HT-29 (cell line): ENCODE measurements around the gene BMP7. TPM values are rescaled to one million over a fixed set of nuclear protein-coding genes. Genes with fewer than 3 reads are reported as not detected.
"Not testable (repeated sequence)": the region's sequence is repeated elsewhere in the genome, so short reads cannot be mapped to it uniquely, and the experiment has no call there.

Experiments used
- DNase-seq: peaks from one replicate; pipeline ENCODE4 v3.0.0-alpha.2; 2015; ENCODE audit warnings: low spot score
- total RNA-seq: library from RNA; depleted of rRNA; stranded (reverse); fragments of >200 nt; shearing (Covaris generic); gene quantifications from 2 replicates; pipeline ENCODE4 v1.2.3, GENCODE V29; 2014

BMP7 gene
- total RNA-seq, 1 experiment from 2014 or later = not detected

- DNase-seq = no peak
These were observed 93.4 kb downstream of the BMP7 start for GRCh38 chr20:57173041-57173440.

DNA sequence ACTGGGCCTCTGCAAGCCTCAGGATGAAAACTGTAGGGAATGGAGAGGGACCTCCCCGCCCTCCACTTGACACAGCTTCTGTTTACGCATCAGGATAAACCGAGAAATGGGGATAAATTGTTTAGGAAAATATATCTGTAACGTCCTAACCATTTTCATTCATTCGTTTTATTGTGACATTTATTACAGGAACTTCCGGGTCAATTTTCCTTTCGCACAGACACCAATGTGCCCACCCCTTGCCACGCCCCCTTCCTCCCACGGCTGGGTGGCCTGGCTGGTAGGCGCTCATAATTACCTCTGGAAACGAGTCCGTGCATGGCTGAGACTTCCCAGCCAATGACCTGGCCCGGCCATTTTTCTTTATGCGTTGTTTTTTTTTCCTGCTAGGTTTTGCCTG lies 96.1 kb downstream of the BMP7 start:
- DNase-seq = peak; percentile 30

GRCh38 chr20:57169162-57169561 lies 97.3 kb downstream of the BMP7 start:
- no peak for DNase-seq

DNA sequence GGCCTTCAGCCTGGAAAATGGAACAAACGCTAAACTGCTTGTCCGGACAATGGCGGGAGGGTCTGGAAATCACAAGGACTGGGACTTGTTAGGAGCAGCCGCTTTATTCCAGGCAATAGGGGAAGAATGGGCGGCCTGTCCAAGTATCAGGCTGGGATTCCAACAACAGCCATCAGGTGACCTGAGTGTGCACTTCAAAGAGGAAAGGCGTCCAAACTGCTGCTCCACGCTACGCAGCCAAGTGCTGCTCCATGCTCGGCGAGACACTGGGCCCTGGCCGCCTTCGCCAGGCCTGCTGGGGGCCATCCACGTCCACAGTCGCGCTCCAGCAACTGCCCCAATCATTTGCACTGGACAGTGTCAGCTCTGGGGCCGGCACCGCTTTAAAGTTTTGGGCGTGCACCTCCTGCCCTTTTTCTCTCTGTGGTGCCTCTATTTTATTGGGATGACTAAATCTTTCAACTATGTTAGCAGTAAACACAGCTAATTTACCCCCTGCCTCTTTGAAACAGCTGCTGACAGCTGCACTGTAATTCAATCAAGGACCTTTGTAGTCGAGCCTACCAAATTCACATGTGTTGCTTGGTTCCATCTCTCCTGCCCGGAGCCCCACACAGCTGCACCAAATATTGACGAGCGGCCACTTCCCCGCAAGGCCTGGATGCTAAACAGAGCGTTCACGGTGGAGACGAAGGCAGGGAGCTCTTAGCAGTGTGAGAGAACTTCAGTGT lies 98.3 kb downstream of the BMP7 start:
- no peak for DNase-seq

- no peak for DNase-seq
These were observed 99.2 kb downstream of the BMP7 start for GRCh38 chr20:57167292-57167655.

GRCh38 chr20:57166568-57167291 lies 99.7 kb downstream of the BMP7 start:
- DNase-seq = no peak

- no peak for DNase-seq
These were observed 100.9 kb downstream of the BMP7 start for GRCh38 chr20:57165427-57166004.

DNA sequence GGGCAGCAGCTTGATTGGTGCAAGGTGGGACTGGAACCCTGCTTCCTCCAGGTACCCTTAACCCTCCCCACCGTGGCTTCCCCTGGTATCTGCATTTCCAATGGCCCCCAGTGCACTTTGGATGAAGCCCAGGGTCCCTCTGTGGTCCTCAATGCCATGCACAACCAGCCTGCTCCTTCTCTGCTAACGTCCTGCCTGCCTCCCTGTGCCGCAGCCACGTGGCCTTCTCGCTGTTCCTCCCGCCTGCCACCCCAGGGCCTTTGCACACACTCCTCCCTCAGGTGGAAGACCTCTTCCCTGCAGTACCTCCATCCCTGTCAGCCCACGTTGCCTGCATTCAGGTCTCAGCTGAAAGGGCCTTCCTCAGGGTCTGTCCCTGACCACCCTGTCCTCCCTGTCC lies 101.6 kb downstream of the BMP7 start:
- DNase-seq = no peak

GRCh38 chr20:57163041-57163440 lies 103.4 kb downstream of the BMP7 start:
- DNase-seq = no peak

GRCh38 chr20:57162362-57162652 lies 104.1 kb downstream of the BMP7 start:
- no peak for DNase-seq

- no peak for DNase-seq
These were observed 104.7 kb downstream of the BMP7 start for GRCh38 chr20:57161478-57162361.

GRCh38 chr20:57160985-57161384 lies 105.5 kb downstream of the BMP7 start:
- no peak for DNase-seq

GRCh38 chr20:57159945-57160610 lies 106.4 kb downstream of the BMP7 start:
- DNase-seq = no peak

GRCh38 chr20:57159193-57159851 lies 107.1 kb downstream of the BMP7 start:
- DNase-seq = no peak

DNA sequence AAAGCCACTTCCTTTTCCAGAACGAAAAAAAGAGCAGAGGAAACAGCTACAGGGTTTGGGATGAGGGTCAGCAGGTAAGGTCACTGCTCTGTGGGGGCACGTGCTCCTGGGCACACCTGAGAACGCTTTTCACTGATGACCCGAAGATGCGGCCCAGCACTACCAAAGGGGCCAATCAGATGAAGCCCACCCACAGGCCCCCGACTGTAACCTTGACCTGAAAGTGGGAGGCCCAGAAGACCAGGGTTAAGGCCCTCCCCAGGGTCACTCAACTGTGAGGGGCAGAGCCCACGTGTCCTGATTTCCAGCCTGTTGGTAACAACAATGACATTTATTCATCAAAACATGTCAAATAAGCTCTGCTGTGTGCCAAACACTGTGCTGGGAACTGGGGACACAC lies 108.0 kb downstream of the BMP7 start:
- no peak for DNase-seq

DNA sequence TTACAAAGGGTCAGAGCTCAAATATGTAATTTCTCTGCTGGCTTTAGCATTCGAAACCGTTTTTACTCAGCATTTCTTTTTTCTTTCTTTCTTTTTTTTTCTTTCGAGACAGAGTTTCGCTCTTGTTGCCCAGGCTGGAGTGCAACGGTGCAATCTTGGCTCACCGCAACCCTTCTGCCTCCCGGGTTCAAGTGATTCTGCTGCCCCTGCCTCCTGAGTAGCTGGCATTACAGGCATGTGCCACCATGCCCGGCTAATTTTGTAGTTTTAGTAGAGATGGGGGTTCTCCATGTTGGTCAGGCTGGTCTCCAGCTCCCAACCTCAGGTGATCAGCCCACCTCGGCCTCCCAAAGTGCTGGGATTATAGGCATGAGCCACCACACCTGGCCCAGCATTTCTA lies 108.7 kb downstream of the BMP7 start:
- DNase-seq = not testable (repeated sequence)

DNA sequence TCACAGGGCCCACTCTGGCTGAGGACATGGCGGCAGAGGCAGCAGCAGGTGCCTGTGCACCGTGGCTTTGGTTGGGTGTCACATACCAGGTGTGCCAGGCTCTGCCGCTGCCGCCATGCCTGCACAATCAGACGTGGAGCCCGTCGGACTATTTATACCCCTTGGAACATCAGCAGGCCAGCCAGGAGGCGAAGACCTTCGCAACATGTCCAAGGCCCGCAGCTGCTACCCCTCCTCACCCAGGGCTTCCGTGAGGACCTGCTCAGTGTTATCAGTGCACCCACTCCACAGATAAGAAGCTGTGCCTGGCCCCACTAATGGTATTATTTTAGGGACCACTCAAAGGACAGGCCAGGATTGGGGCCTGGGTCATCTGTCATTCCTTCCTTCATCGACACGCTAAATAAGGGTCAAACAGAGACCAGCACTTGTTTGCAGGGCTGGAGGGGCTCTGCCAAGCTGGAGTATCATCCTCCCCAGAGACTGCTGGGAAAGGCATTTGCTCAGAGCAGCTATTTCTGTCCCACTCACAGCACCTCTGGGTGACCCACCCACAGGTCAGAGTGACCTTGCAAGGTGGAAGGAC lies 109.2 kb downstream of the BMP7 start:
- no peak for DNase-seq

- DNase-seq = no peak
These were observed 110.3 kb downstream of the BMP7 start for GRCh38 chr20:57156011-57156729.

DNA sequence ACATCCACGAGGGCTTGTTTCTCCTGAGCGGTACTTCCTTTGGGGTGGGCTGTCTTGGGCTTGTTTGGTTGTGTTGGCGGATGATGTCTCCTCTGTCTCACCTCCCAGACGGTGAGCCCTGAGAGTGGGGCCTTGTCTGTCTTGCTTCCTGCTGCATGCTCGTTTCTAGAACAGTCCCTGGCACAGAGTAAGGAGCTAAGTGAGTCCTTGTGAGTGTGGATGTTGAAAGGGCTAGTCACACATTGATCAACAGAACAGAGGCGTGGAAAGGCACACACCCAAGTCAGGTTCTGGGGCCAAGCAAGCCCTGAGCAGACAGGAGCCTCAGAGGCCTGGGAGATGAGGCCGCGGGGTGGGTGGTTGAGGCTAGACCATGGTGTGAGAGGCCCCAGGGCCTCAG lies 111.0 kb downstream of the BMP7 start:
- DNase-seq = no peak
